NT2/D1 (cell line): ENCODE results near the gene TIE1.

Source experiments
- YY1 ChIP-seq: IDR thresholded peaks from 2 replicates; pipeline ENCODE4 v1.6.1; 2011; ENCODE audit not compliant: insufficient read length, insufficient read depth
- ZNF274 ChIP-seq: IDR thresholded peaks from 2 replicates; pipeline ENCODE4 v1.6.1; 2011; ENCODE audit warnings: mild to moderate bottlenecking, low read depth, low read length

GRCh38 chr1:43273708-43274107, 27.1 kb upstream of the TIE1 start:
- no peak for TF ChIP-seq YY1
- TF ChIP-seq ZNF274, result no peak
